GM21619 (cell line): ENCODE measurements around the gene NOX3.
"Not testable (repeated sequence)": the region's sequence is repeated elsewhere in the genome, so short reads cannot be mapped to it uniquely, and the experiment has no call there.

Source experiments
- ATAC-seq: cut with Tn5 transposase; IDR thresholded peaks from one replicate; pipeline ENCODE4 v1.9.1; 2021; ENCODE audit not compliant: unreplicated experiment

The NOX3 gene

GRCh38 chr6:155375801-155376200, 79.8 kb downstream of the NOX3 start:
- no peak for ATAC-seq

- no peak for ATAC-seq
Measured at GRCh38 chr6:155374681-155375080, 81.0 kb downstream of the NOX3 start.

GRCh38 chr6:155373276-155373675, 82.4 kb downstream of the NOX3 start:
- no peak for ATAC-seq

- ATAC-seq: no peak
Measured at GRCh38 chr6:155372256-155372655, 83.4 kb downstream of the NOX3 start.

- no peak for ATAC-seq
Measured at GRCh38 chr6:155371230-155371629, 84.4 kb downstream of the NOX3 start.

- no peak for ATAC-seq
Measured at GRCh38 chr6:155366325-155366724, 89.3 kb downstream of the NOX3 start.

- no peak for ATAC-seq
Measured at GRCh38 chr6:155364844-155365437, 90.7 kb downstream of the NOX3 start.

- not testable (repeated sequence) for ATAC-seq
Measured at GRCh38 chr6:155364021-155364420, 91.6 kb downstream of the NOX3 start.

- not testable (repeated sequence) for ATAC-seq
Measured at GRCh38 chr6:155362968-155363632, 92.5 kb downstream of the NOX3 start.

- no peak for ATAC-seq
Measured at GRCh38 chr6:155354167-155354566, 101.5 kb downstream of the NOX3 start.

GRCh38 chr6:155352811-155353210, 102.8 kb downstream of the NOX3 start:
- peak; percentile 28 for ATAC-seq

GRCh38 chr6:155352130-155352420, 103.6 kb downstream of the NOX3 start:
- ATAC-seq: no peak

- ATAC-seq: peak; percentile 91
Measured at GRCh38 chr6:155351273-155352129, 104.1 kb downstream of the NOX3 start.

- no peak for ATAC-seq
Measured at GRCh38 chr6:155349956-155350355, 105.7 kb downstream of the NOX3 start.

GRCh38 chr6:155349129-155349528, 106.5 kb downstream of the NOX3 start:
- ATAC-seq: no peak

- ATAC-seq: no peak
Measured at GRCh38 chr6:155347800-155348199, 107.8 kb downstream of the NOX3 start.

- ATAC-seq: no peak
Measured at GRCh38 chr6:155346957-155347356, 108.7 kb downstream of the NOX3 start.
